Nephron (organoid): ENCODE measurements around the gene DGKI.

Experiments
- H3K27ac Mint-ChIP-seq, 3 experiments: 2 replicates each; pipeline ENCODE4 v1.8.0; 2020; ENCODE audit warnings: mixed read lengths in 3 of 3, mild to moderate bottlenecking in 2 of 3, moderate library complexity in 1 of 3
- H3K27me3 Mint-ChIP-seq: 2 replicates; pipeline ENCODE4 v1.8.0; 2021; ENCODE audit warnings: low read depth, mild to moderate bottlenecking, moderate library complexity, mixed read lengths
- H3K36me3 Mint-ChIP-seq: 2 replicates; pipeline ENCODE4 v1.8.0; 2020; ENCODE audit warnings: low read depth, mixed read lengths
- H3K4me1 Mint-ChIP-seq: 2 replicates; pipeline ENCODE4 v1.8.0; 2020; ENCODE audit warnings: mixed read lengths
- H3K4me3 Mint-ChIP-seq, 3 experiments: 2 replicates each; pipeline ENCODE4 v1.8.0; 2020; ENCODE audit warnings: mild to moderate bottlenecking in 3 of 3, mixed read lengths in 3 of 3, moderate library complexity in 2 of 3
- H3K9me3 Mint-ChIP-seq: 2 replicates; pipeline ENCODE4 v1.8.0; 2020; ENCODE audit warnings: mixed read lengths
- TF ChIP-seq, protein P1 (sequence below), 3 experiments: fragments of 200-600 bp; sonication (generic); IDR thresholded peaks; one replicate each; pipeline ENCODE4 v1.5.0; 2021; ENCODE audit warnings: antibody characterized with exemption in 3 of 3; ENCODE audit not compliant: unreplicated experiment in 3 of 3

Gene DGKI

GRCh38 chr7:137818036-137818435 lies 28.7 kb downstream of the DGKI start:
- H3K27ac Mint-ChIP-seq: no peak overlapping the region
- TF ChIP-seq, protein P1, sequence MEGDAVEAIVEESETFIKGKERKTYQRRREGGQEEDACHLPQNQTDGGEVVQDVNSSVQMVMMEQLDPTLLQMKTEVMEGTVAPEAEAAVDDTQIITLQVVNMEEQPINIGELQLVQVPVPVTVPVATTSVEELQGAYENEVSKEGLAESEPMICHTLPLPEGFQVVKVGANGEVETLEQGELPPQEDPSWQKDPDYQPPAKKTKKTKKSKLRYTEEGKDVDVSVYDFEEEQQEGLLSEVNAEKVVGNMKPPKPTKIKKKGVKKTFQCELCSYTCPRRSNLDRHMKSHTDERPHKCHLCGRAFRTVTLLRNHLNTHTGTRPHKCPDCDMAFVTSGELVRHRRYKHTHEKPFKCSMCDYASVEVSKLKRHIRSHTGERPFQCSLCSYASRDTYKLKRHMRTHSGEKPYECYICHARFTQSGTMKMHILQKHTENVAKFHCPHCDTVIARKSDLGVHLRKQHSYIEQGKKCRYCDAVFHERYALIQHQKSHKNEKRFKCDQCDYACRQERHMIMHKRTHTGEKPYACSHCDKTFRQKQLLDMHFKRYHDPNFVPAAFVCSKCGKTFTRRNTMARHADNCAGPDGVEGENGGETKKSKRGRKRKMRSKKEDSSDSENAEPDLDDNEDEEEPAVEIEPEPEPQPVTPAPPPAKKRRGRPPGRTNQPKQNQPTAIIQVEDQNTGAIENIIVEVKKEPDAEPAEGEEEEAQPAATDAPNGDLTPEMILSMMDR (IDR thresholded peaks at IDR 0.05; ENCODE audit: unreplicated experiment in 3 of 3): no peak
- H3K27me3 Mint-ChIP-seq: peaks cover 6% of the 10 kb centered on the region
- H3K36me3 Mint-ChIP-seq: no peaks in the 10 kb centered on the region
- no peaks in the 10 kb centered on the region for H3K9me3 Mint-ChIP-seq
- peaks cover 34% of the 10 kb centered on the region for H3K4me1 Mint-ChIP-seq
- no peak overlapping the region for H3K4me3 Mint-ChIP-seq

GRCh38 chr7:137816696-137817320 lies 30.0 kb downstream of the DGKI start:
- Mint-ChIP-seq H3K36me3 (no peaks in the 10 kb centered on the region), H3K27ac (no peak overlapping the region), H3K4me1 (peaks cover 33% of the 10 kb centered on the region), H3K4me3 (no peak overlapping the region), H3K27me3 (peaks cover 6% of the 10 kb centered on the region), H3K9me3 (no peaks in the 10 kb centered on the region)
- TF ChIP-seq, protein P1 (IDR thresholded peaks at IDR 0.05; ENCODE audit: unreplicated experiment in 3 of 3): no peak

DNA sequence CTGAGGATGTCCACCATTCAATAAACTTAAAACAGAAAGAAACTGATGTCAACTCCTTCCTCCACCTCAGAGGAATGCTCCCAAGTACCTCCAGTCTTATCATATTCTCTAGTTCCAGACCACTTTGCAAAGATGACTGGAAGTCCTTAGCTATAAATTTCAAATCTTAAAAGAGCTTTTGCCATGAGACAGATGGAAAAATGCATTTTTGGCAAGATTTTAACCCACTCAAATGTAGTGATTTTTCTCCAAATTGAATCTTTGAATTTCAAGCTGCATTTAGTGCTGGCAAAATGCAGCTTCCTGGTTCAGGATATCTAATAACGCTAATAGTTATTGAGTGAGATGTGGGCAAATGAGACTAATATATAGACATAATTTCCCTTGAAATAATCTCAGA lies 33.2 kb downstream of the DGKI start:
- H3K27ac Mint-ChIP-seq: no peak overlapping the region

GRCh38 chr7:137810248-137810647 lies 36.5 kb downstream of the DGKI start:
- TF ChIP-seq, protein P1 (IDR thresholded peaks at IDR 0.05; ENCODE audit: unreplicated experiment in 3 of 3): no peak
- no peaks in the 10 kb centered on the region for H3K27me3 Mint-ChIP-seq
- H3K36me3 Mint-ChIP-seq: no peaks in the 10 kb centered on the region
- no peak overlapping the region for H3K27ac Mint-ChIP-seq
- H3K9me3 Mint-ChIP-seq: no peaks in the 10 kb centered on the region
- no peaks in the 10 kb centered on the region for H3K4me1 Mint-ChIP-seq
- no peak overlapping the region for H3K4me3 Mint-ChIP-seq

More for the DNA sequence above, 33.2 kb downstream of the DGKI start:
- TF ChIP-seq, protein P1 (IDR thresholded peaks at IDR 0.05; ENCODE audit: unreplicated experiment in 3 of 3): no peak
- H3K4me1 Mint-ChIP-seq: peaks cover 5% of the 10 kb centered on the region
- H3K27me3 Mint-ChIP-seq: no peaks in the 10 kb centered on the region
- no peaks in the 10 kb centered on the region for H3K36me3 Mint-ChIP-seq
- no peak overlapping the region for H3K4me3 Mint-ChIP-seq
- H3K9me3 Mint-ChIP-seq: no peaks in the 10 kb centered on the region

DNA sequence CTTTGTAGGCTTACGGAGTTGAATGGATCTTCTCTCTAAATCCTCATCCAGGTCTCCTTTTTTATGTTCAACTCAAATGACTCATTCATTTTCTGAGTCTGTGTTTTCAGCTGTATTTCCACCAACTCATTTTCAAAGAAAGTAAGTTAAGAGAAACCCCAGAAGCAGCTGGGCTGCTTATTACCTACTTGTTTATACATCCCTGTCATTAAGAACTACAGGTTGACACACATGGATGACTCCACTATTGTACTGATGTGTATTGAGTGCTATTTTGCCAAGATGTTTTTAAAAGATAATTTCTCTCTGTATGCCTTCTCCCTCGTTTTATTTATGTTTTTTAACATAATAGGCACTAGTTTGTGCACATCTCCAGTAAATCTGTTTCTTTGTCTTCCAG lies 41.9 kb downstream of the DGKI start:
- no peaks in the 10 kb centered on the region for H3K36me3 Mint-ChIP-seq
- no peak overlapping the region for H3K27ac Mint-ChIP-seq
- H3K9me3 Mint-ChIP-seq: no peaks in the 10 kb centered on the region
- TF ChIP-seq, protein P1 (IDR thresholded peaks at IDR 0.05; ENCODE audit: unreplicated experiment in 3 of 3): no peak
- no peaks in the 10 kb centered on the region for H3K27me3 Mint-ChIP-seq
- no peak overlapping the region for H3K4me3 Mint-ChIP-seq
- no peaks in the 10 kb centered on the region for H3K4me1 Mint-ChIP-seq

GRCh38 chr7:137801491-137801890 lies 45.3 kb downstream of the DGKI start:
- no peaks in the 10 kb centered on the region for H3K4me1 Mint-ChIP-seq
- peaks cover 2% of the 10 kb centered on the region for H3K9me3 Mint-ChIP-seq
- no peaks in the 10 kb centered on the region for H3K27me3 Mint-ChIP-seq
- no peak overlapping the region for H3K27ac Mint-ChIP-seq
- TF ChIP-seq, protein P1 (IDR thresholded peaks at IDR 0.05; ENCODE audit: unreplicated experiment in 3 of 3): no peak
- H3K4me3 Mint-ChIP-seq: no peak overlapping the region
- no peaks in the 10 kb centered on the region for H3K36me3 Mint-ChIP-seq
